Coronary artery (tissue), 2 donors: ENCODE data around the gene SMARCA2.
A peak's percentile ranks its signal among the peaks of the same experiment; 100 is the strongest.

Experiments used
- DNase-seq: peaks from one replicate; pipeline ENCODE4 v3.0.0-alpha.2; 2017; ENCODE audit warnings: low spot score
- H3K27ac ChIP-seq, 2 donors: fragments of 200-600 bp; sonication (generic); one replicate each; pipeline ENCODE4 v1.5.1; 2016 to 2019
- H3K4me3 ChIP-seq: fragments of 200-600 bp; sonication (generic); 2 replicates; pipeline ENCODE4 v1.5.1; 2016; ENCODE audit warnings: mild to moderate bottlenecking, moderate library complexity
- TF ChIP-seq, protein P1 (sequence below): fragments of 200-600 bp; sonication (generic); IDR thresholded peaks from one replicate; pipeline ENCODE4 v1.5.1; 2019; ENCODE audit warnings: antibody characterized with exemption

SMARCA2 gene

DNA sequence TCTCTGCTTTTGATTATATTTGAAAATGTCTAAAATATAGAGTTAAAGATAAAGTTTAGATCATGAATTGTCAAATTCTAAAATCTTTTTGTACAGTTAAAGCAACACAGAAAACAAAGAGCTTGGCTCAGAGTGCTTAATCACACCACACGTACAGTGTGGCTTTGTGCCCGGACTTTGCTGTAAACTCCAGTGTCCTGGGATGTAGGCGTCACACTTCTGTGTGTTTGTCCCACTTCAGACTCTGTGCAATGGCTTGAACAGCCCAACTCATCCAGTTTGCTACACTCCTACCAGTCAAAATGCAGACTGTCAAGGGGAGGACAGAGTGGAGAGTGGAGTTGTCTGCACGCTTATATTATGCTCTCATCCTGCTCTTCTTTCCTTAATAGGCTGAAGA, 45.3 kb downstream of the SMARCA2 start:
- Histone ChIP-seq H3K4me3 (no peak overlapping the region), H3K27ac (no peak overlapping the region)
- TF ChIP-seq, protein P1, sequence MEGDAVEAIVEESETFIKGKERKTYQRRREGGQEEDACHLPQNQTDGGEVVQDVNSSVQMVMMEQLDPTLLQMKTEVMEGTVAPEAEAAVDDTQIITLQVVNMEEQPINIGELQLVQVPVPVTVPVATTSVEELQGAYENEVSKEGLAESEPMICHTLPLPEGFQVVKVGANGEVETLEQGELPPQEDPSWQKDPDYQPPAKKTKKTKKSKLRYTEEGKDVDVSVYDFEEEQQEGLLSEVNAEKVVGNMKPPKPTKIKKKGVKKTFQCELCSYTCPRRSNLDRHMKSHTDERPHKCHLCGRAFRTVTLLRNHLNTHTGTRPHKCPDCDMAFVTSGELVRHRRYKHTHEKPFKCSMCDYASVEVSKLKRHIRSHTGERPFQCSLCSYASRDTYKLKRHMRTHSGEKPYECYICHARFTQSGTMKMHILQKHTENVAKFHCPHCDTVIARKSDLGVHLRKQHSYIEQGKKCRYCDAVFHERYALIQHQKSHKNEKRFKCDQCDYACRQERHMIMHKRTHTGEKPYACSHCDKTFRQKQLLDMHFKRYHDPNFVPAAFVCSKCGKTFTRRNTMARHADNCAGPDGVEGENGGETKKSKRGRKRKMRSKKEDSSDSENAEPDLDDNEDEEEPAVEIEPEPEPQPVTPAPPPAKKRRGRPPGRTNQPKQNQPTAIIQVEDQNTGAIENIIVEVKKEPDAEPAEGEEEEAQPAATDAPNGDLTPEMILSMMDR = no peak
- no peak for DNase-seq

- Histone ChIP-seq H3K27ac (no peak overlapping the region), H3K4me3 (no peak overlapping the region)
- TF ChIP-seq, protein P1 = no peak
- no peak for DNase-seq
Observed at GRCh38 chr9:2065704-2066103, 50.6 kb downstream of the SMARCA2 start.

GRCh38 chr9:2066312-2067273, 51.4 kb downstream of the SMARCA2 start:
- TF ChIP-seq, protein P1 = no peak
- DNase-seq = no peak
- Histone ChIP-seq H3K4me3 (no peak overlapping the region), H3K27ac (no peak overlapping the region)

GRCh38 chr9:2072752-2073405, 57.7 kb downstream of the SMARCA2 start:
- Histone ChIP-seq H3K4me3 (no peak overlapping the region), H3K27ac (no peak overlapping the region)
- DNase-seq = no peak
- TF ChIP-seq, protein P1 = no peak

GRCh38 chr9:2082772-2083171, 67.6 kb downstream of the SMARCA2 start:
- Histone ChIP-seq H3K4me3 (no peak overlapping the region), H3K27ac (no peak overlapping the region)
- TF ChIP-seq, protein P1 = no peak
- DNase-seq = no peak

DNA sequence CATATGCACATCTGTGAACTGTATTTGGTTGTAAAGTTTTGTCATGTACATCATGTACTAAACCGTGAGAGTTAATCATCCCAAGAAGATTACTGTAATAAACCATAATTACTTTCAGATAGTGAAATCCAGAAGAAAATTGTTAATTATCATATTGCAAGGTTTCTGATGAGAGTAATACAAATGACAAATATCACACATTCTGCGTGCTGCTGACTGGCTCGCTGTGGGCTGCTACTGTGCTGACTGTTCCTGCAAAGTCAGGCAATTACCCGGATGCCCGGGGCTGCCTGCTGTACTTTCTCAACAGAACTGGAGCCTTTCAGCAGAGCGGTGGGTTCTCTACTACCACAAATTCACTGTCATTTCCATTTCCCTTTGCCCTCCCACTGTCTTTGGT, 68.3 kb downstream of the SMARCA2 start:
- H3K4me3 ChIP-seq = no peak overlapping the region
- TF ChIP-seq, protein P1 = no peak
- DNase-seq = no peak
- H3K27ac ChIP-seq = no peak overlapping the region

DNA sequence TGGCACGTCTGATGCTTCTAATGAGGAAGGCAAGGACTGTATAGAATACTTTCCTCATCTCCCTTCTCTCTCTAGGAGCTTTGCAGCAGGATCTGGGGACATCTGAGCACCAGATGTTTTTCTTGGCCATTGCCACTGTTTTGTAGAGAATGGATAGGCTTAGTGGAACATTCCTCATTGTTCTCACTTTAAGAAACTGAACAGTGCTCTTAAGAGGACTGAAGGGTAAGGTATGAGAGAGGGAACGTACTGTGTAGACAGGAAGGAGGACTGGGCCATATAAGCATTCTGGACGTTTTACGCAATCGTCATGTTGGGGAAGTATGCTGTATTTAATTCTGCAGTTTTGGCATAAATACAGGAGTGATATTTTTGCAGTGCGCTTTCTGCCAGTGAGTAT, 70.6 kb downstream of the SMARCA2 start:
- Histone ChIP-seq H3K27ac (peak overlapping the region in 1 of 2 donors; percentile 57), H3K4me3 (no peak overlapping the region)
- DNase-seq = no peak
- TF ChIP-seq, protein P1 = no peak
